Stimulated activated CD4-positive, alpha-beta T cell treated with anti-CD3 and anti-CD28 coated beads, Interleukin-12 subunit alpha, Interleukin-12 subunit beta, amount 100 ng/mL, for 24 hours (primary cell): ENCODE data around the gene SMARCA1.

Experiments used
- DNase-seq, 2 experiments: peaks; one replicate each; pipeline ENCODE4 v3.0.0-alpha.2; 2020; ENCODE audit warnings: low read depth in 2 of 2

The SMARCA1 gene

GRCh38 chrX:129529685-129530281, 6.5 kb upstream of the SMARCA1 start:
- DNase-seq, result no peak

- DNase-seq, result no peak
Measured at GRCh38 chrX:129525896-129526295, 2.6 kb upstream of the SMARCA1 start.

GRCh38 chrX:129525162-129525561, 1.9 kb upstream of the SMARCA1 start:
- no peak for DNase-seq

GRCh38 chrX:129524250-129524850, 1.1 kb upstream of the SMARCA1 start:
- DNase-seq, result no peak

- DNase-seq, result no peak
Measured at GRCh38 chrX:129522184-129523078, 859 bp downstream of the SMARCA1 start.

GRCh38 chrX:129520151-129520550, 3.1 kb downstream of the SMARCA1 start:
- DNase-seq, result no peak

- no peak for DNase-seq
Measured at GRCh38 chrX:129516402-129516801, 6.9 kb downstream of the SMARCA1 start.

- DNase-seq, result no peak
Measured at GRCh38 chrX:129512409-129512808, 10.9 kb downstream of the SMARCA1 start.

- DNase-seq, result no peak
Measured at GRCh38 chrX:129511689-129512088, 11.6 kb downstream of the SMARCA1 start.

GRCh38 chrX:129510331-129510730, 13.0 kb downstream of the SMARCA1 start:
- DNase-seq, result no peak

GRCh38 chrX:129497146-129497843, 26.0 kb downstream of the SMARCA1 start:
- DNase-seq, result no peak

GRCh38 chrX:129496625-129497024, 26.7 kb downstream of the SMARCA1 start:
- DNase-seq, result no peak

- no peak for DNase-seq
Measured at GRCh38 chrX:129495900-129496299, 27.4 kb downstream of the SMARCA1 start.

GRCh38 chrX:129494887-129495286, 28.4 kb downstream of the SMARCA1 start:
- DNase-seq, result no peak

GRCh38 chrX:129493643-129494042, 29.6 kb downstream of the SMARCA1 start:
- DNase-seq, result no peak

GRCh38 chrX:129490330-129490729, 33.0 kb downstream of the SMARCA1 start:
- DNase-seq, result no peak

GRCh38 chrX:129488359-129488758, 34.9 kb downstream of the SMARCA1 start:
- no peak for DNase-seq

GRCh38 chrX:129480889-129481288, 42.4 kb downstream of the SMARCA1 start:
- no peak for DNase-seq

- no peak for DNase-seq
Measured at GRCh38 chrX:129478516-129478915, 44.8 kb downstream of the SMARCA1 start.

- DNase-seq, result no peak
Measured at GRCh38 chrX:129472116-129472515, 51.2 kb downstream of the SMARCA1 start.

- no peak for DNase-seq
Measured at GRCh38 chrX:129462707-129463106, 60.6 kb downstream of the SMARCA1 start.

GRCh38 chrX:129461801-129462456, 61.4 kb downstream of the SMARCA1 start:
- no peak for DNase-seq
